Thoracic aorta (tissue), 2 donors: Measurements from ENCODE around the gene CBY2. TPM values are rescaled to one million over a fixed set of nuclear protein-coding genes. Genes with fewer than 3 reads are reported as not detected.

Source experiments
- ATAC-seq: fragments of 150-250 bp; one replicate; pipeline ENCODE4 v1.8.0; 2017; ENCODE audit warnings: low read depth; ENCODE audit not compliant: insufficient number of reproducible peaks, low FRiP score
- DNase-seq: peaks from one replicate; pipeline ENCODE4 v3.0.0-alpha.2; 2020; ENCODE audit warnings: low spot score
- H3K27ac ChIP-seq, 2 donors: fragments of 200-600 bp; sonication (generic); 1 replicate in 1 of 2; 2 replicates in 1 of 2; pipeline ENCODE4 v1.5.1; 2016; ENCODE audit warnings: mild to moderate bottlenecking in 2 of 2, moderate library complexity in 2 of 2
- H3K27me3 ChIP-seq: fragments of 200-600 bp; sonication (generic); replicated peaks from 2 replicates; pipeline ENCODE4 v1.6.0; 2016; ENCODE audit warnings: mild to moderate bottlenecking; ENCODE audit not compliant: insufficient read depth
- H3K36me3 ChIP-seq: fragments of 200-600 bp; sonication (generic); one replicate; pipeline ENCODE4 v1.5.1; 2016
- H3K4me1 ChIP-seq, 2 donors: fragments of 200-600 bp; sonication (generic); 1 replicate in 1 of 2; 2 replicates in 1 of 2; pipeline versions ENCODE4 v1.5.1 to v1.6.0; 2016; ENCODE audit warnings: low read depth in 2 of 2, mild to moderate bottlenecking in 1 of 2; ENCODE audit not compliant: control insufficient read depth in 1 of 2
- H3K4me3 ChIP-seq: fragments of 200-600 bp; sonication (generic); 2 replicates; pipeline ENCODE4 v1.5.1; 2016; ENCODE audit warnings: mild to moderate bottlenecking
- H3K9me3 ChIP-seq: fragments of 200-600 bp; sonication (generic); 2 replicates; pipeline ENCODE4 v1.5.1; 2016
- total RNA-seq, 2 donors: library from RNA; depleted of rRNA; stranded (reverse); fragments of >200 nt; gene quantifications; one replicate each; pipeline versions ENCODE4 v1.1.0 to v1.2.3, GENCODE V29; 2016
- TF ChIP-seq, protein P1 (sequence below): fragments of 200-600 bp; sonication (generic); IDR thresholded peaks from one replicate; pipeline ENCODE4 v1.5.1; 2019; ENCODE audit warnings: antibody characterized with exemption

The CBY2 gene
- total RNA-seq, 2 donors from 2014 or later: not detected

GRCh38 chr13:45702869-45703391, 810 bp downstream of the CBY2 start:
- TF ChIP-seq, protein P1, sequence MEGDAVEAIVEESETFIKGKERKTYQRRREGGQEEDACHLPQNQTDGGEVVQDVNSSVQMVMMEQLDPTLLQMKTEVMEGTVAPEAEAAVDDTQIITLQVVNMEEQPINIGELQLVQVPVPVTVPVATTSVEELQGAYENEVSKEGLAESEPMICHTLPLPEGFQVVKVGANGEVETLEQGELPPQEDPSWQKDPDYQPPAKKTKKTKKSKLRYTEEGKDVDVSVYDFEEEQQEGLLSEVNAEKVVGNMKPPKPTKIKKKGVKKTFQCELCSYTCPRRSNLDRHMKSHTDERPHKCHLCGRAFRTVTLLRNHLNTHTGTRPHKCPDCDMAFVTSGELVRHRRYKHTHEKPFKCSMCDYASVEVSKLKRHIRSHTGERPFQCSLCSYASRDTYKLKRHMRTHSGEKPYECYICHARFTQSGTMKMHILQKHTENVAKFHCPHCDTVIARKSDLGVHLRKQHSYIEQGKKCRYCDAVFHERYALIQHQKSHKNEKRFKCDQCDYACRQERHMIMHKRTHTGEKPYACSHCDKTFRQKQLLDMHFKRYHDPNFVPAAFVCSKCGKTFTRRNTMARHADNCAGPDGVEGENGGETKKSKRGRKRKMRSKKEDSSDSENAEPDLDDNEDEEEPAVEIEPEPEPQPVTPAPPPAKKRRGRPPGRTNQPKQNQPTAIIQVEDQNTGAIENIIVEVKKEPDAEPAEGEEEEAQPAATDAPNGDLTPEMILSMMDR: no peak
- DNase-seq: no peak
- Histone ChIP-seq H3K9me3 (no peaks in the 10 kb centered on the region), H3K4me3 (no peak overlapping the region), H3K4me1 (no peaks in the 10 kb centered on the region), H3K27ac (no peak overlapping the region), H3K36me3 (no peaks in the 10 kb centered on the region), H3K27me3 (no peaks in the 10 kb centered on the region)
- no peak for ATAC-seq

- ATAC-seq (no peak), DNase-seq (no peak)
- TF ChIP-seq, protein P1: no peak
Measured at GRCh38 chr13:45704211-45704739, 2.2 kb downstream of the CBY2 start.

GRCh38 chr13:45704854-45705695, 3.0 kb downstream of the CBY2 start:
- TF ChIP-seq, protein P1: no peak
- Histone ChIP-seq H3K4me1 (no peaks in the 10 kb centered on the region), H3K4me3 (no peak overlapping the region), H3K9me3 (no peaks in the 10 kb centered on the region), H3K36me3 (no peaks in the 10 kb centered on the region), H3K27me3 (no peaks in the 10 kb centered on the region), H3K27ac (no peak overlapping the region)
- no peak for ATAC-seq
- DNase-seq: no peak

More at GRCh38 chr13:45704211-45704739, 2.2 kb downstream of the CBY2 start:
- no peaks in the 10 kb centered on the region for H3K9me3 ChIP-seq
- no peaks in the 10 kb centered on the region for H3K27me3 ChIP-seq
- no peaks in the 10 kb centered on the region for H3K4me1 ChIP-seq
- no peak overlapping the region for H3K27ac ChIP-seq
- H3K36me3 ChIP-seq: no peaks in the 10 kb centered on the region
- no peak overlapping the region for H3K4me3 ChIP-seq

DNA sequence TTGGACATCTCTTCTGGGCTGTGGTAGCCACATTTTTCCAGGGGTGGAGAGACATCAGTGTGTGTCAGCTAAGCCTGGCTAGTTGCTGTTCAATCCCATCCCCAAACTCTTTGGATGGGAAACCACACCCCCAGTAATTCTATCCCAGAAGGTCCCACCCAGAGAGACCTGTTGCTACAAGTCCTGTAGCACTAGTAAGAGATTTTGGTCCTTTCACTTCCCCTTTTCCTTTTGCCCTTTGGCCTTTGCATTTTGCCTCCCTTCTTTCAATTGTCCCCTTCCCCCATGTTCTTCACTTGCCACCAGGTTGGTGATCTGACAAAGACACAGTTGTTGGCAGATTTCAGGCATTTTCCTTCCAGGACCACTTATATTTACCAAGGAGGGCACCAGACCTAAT, 3.8 kb downstream of the CBY2 start:
- Histone ChIP-seq H3K27me3 (no peaks in the 10 kb centered on the region), H3K27ac (no peak overlapping the region), H3K36me3 (no peaks in the 10 kb centered on the region), H3K9me3 (no peaks in the 10 kb centered on the region), H3K4me1 (no peaks in the 10 kb centered on the region), H3K4me3 (no peak overlapping the region)
- TF ChIP-seq, protein P1: no peak
- DNase-seq: no peak
- no peak for ATAC-seq

DNA sequence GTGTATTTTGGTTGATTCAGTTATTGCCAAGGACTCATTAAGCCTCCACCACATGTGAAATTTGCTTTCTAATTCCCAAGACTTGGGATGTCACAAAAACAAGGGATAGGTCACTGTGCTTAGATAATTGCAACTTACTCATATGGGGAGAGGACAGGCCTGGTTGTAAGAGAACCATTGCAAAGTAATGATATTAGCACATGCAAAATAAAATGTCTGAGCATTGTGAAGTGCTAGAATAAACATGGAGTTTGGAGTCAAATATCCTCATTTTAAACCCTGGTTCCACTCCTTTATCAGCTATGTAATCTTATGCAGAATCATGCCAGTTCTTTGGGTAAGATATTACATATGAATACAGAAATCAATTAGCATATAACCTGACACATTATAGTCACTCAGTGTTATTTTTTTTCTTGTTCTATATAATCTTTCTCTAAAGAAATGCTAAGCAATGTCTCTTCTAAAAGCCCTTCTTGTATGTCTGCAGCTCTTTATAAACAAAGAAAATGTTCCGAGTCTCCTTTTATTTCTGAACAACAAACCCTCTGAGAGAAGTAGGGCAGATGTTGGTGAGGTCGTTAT, 5.5 kb downstream of the CBY2 start:
- Histone ChIP-seq H3K4me3 (no peak overlapping the region), H3K9me3 (no peaks in the 10 kb centered on the region), H3K27ac (no peak overlapping the region), H3K36me3 (no peaks in the 10 kb centered on the region), H3K4me1 (no peaks in the 10 kb centered on the region), H3K27me3 (no peaks in the 10 kb centered on the region)
- TF ChIP-seq, protein P1: no peak
- ATAC-seq (no peak), DNase-seq (no peak)
